K562 (cell line): ENCODE results near the gene ZNF692. TPM values are rescaled to one million over a fixed set of nuclear protein-coding genes. Genes with fewer than 3 reads are reported as not detected.

Experiments
- BCOR ChIP-seq: fragments of 450-650 bp; IDR thresholded peaks from 2 replicates; pipeline ENCODE4 v1.6.1; 2016
- BRCA1 ChIP-seq, 2 experiments: fragments of 450-650 bp in 1 of 2; sonication (generic) in 1 of 2; formaldehyde crosslinking in 1 of 2; IDR thresholded peaks; 2 replicates each; pipeline versions ENCODE4 v1.5.0 to v1.6.1; 2017 to 2020; ENCODE audit warnings: mild to moderate bottlenecking in 1 of 2, missing genetic modification reagents in 1 of 2
- CBX8 ChIP-seq: fragments of 200-600 bp; sonication (generic); IDR thresholded peaks from 2 replicates; pipeline ENCODE4 v1.6.1; 2012; ENCODE audit warnings: borderline replicate concordance, mixed run types, low read depth, mild to moderate bottlenecking, moderate library complexity, mixed read lengths, low read length, control low read depth, inconsistent platforms; ENCODE audit not compliant: poor library complexity, severe bottlenecking; ENCODE audit errors: extremely low read depth
- CREB5 ChIP-seq: fragments of 250-450 bp; sonication (Bioruptor Pico); IDR thresholded peaks from 2 replicates; pipeline ENCODE4 v1.5.0; 2020; ENCODE audit warnings: mild to moderate bottlenecking
- MECOM ChIP-seq: fragments of 250-450 bp; sonication (Bioruptor Pico); IDR thresholded peaks from 2 replicates; pipeline ENCODE4 v1.8.0; 2022; ENCODE audit warnings: inconsistent platforms
- MYNN ChIP-seq, 2 experiments: sonication (generic); formaldehyde crosslinking in 1 of 2; IDR thresholded peaks; 2 replicates each; pipeline versions ENCODE4 v1.5.0 to v1.6.1; 2016 to 2020; ENCODE audit warnings: antibody characterized with exemption in 1 of 2, missing genetic modification reagents in 1 of 2
- POLR2B ChIP-seq: fragments of 450-650 bp; IDR thresholded peaks from 2 replicates; pipeline ENCODE4 v1.6.1; 2018; ENCODE audit warnings: low read depth; ENCODE audit not compliant: partially characterized antibody
- PRPF4 ChIP-seq: fragments of 200-400 bp; formaldehyde crosslinking; IDR thresholded peaks from one replicate; pipeline ENCODE4 v1.6.1; 2017; ENCODE audit warnings: low read length, low read depth, mild to moderate bottlenecking; ENCODE audit not compliant: insufficient read depth, poor library complexity, severe bottlenecking
- PURB ChIP-seq: sonication (generic); formaldehyde crosslinking; IDR thresholded peaks from 2 replicates; pipeline ENCODE4 v1.9.0; 2021; ENCODE audit warnings: low read depth, mild to moderate bottlenecking, missing genetic modification reagents
- SMARCA4 ChIP-seq: fragments of 450-650 bp; IDR thresholded peaks from 2 replicates; pipeline ENCODE4 v1.6.1; 2016
- SUPT5H ChIP-seq: fragments of 450-650 bp; IDR thresholded peaks from 2 replicates; pipeline ENCODE4 v1.6.1; 2016
- THRAP3 ChIP-seq: fragments of 450-650 bp; IDR thresholded peaks from 2 replicates; pipeline ENCODE4 v1.6.1; 2016; ENCODE audit warnings: mild to moderate bottlenecking, inconsistent platforms, borderline replicate concordance
- ZBTB26 ChIP-seq: fragments of 450-650 bp; formaldehyde crosslinking; IDR thresholded peaks from 2 replicates; pipeline ENCODE4 v1.4.0; 2022; ENCODE audit warnings: missing genetic modification characterization
- ZNF224 ChIP-seq: sonication (generic); formaldehyde crosslinking; IDR thresholded peaks from 2 replicates; pipeline ENCODE4 v1.8.0; 2022; ENCODE audit warnings: mild to moderate bottlenecking, missing genetic modification reagents
- polyA plus RNA-seq, 8 experiments: library from polyadenylated mRNA; depleted of rRNA in 4 of 8; stranded (reverse) in 5 of 8; unstranded in 3 of 8; fragments of >200 nt; fragmentation: Nextera tagmentation in 2 of 8; fragmentation: Illumina TruSeq in 1 of 8; extraction: Ambion mirVana in 2 of 8; extraction: Trizol in 1 of 8; gene quantifications; 2 replicates each; pipeline versions ENCODE4 v1.2.1 to v1.2.3, GENCODE V29; 2011 to 2014; ENCODE audit warnings: inconsistent platforms in 1 of 8, missing spikeins in 1 of 8
- total RNA-seq, 7 experiments: library from RNA; depleted of rRNA in 6 of 7; stranded (reverse); fragments of >200 nt in 6 of 7; fragmentation: Illumina TruSeq in 2 of 7; extraction: Trizol in 2 of 7; gene quantifications; 2 replicates each; pipeline versions ENCODE4 v1.2.1 to v1.2.3, GENCODE V29; 2011 to 2021; ENCODE audit warnings: low replicate concordance in 1 of 7
- TF ChIP-seq, protein P1 (sequence below): sonication (generic); formaldehyde crosslinking; IDR thresholded peaks from 2 replicates; pipeline ENCODE4 v1.8.1; 2023; ENCODE audit warnings: missing genetic modification reagents, mild to moderate bottlenecking, borderline replicate concordance
- TF ChIP-seq, protein P2 (sequence below): fragments of 450-650 bp; IDR thresholded peaks from 2 replicates; pipeline ENCODE4 v1.6.1; 2016; ENCODE audit warnings: mild to moderate bottlenecking

ZNF692 gene
- total and polyA plus RNA-seq, 9 of the 15 experiments (the other 6 are each of a cell fraction or from before 2014, with no cell fraction given) = 8.4 to 143 (median 55.9) TPM

- TF ChIP-seq CREB5 (no peak), ZBTB26 (CRISPR knock-in tag) (0 out of 2 replicates have a peak, but pooled peaks have one; percentile 16), PURB (no peak), MECOM (CRISPR knock-in tag) (no peak), SMARCA4 (peak; percentile 30; the same call in 1 of the 2 replicates), THRAP3 (no peak), ZNF224 (CRISPR knock-in tag) (no peak), BCOR (no peak), CBX8 (no peak), PRPF4 (no peak), BRCA1 (IDR thresholded peaks at IDR 0.05) (no peak), BRCA1 (CRISPR knock-in tag; IDR thresholded peaks at IDR 0.05) (no peak), POLR2B (peak; percentile 95), MYNN (IDR thresholded peaks at IDR 0.05) (0 out of 2 replicates have a peak, but pooled peaks have one; percentile 22), MYNN (CRISPR knock-in tag; IDR thresholded peaks at IDR 0.05) (no peak), SUPT5H (peak; percentile 95)
- TF ChIP-seq, protein P1, sequence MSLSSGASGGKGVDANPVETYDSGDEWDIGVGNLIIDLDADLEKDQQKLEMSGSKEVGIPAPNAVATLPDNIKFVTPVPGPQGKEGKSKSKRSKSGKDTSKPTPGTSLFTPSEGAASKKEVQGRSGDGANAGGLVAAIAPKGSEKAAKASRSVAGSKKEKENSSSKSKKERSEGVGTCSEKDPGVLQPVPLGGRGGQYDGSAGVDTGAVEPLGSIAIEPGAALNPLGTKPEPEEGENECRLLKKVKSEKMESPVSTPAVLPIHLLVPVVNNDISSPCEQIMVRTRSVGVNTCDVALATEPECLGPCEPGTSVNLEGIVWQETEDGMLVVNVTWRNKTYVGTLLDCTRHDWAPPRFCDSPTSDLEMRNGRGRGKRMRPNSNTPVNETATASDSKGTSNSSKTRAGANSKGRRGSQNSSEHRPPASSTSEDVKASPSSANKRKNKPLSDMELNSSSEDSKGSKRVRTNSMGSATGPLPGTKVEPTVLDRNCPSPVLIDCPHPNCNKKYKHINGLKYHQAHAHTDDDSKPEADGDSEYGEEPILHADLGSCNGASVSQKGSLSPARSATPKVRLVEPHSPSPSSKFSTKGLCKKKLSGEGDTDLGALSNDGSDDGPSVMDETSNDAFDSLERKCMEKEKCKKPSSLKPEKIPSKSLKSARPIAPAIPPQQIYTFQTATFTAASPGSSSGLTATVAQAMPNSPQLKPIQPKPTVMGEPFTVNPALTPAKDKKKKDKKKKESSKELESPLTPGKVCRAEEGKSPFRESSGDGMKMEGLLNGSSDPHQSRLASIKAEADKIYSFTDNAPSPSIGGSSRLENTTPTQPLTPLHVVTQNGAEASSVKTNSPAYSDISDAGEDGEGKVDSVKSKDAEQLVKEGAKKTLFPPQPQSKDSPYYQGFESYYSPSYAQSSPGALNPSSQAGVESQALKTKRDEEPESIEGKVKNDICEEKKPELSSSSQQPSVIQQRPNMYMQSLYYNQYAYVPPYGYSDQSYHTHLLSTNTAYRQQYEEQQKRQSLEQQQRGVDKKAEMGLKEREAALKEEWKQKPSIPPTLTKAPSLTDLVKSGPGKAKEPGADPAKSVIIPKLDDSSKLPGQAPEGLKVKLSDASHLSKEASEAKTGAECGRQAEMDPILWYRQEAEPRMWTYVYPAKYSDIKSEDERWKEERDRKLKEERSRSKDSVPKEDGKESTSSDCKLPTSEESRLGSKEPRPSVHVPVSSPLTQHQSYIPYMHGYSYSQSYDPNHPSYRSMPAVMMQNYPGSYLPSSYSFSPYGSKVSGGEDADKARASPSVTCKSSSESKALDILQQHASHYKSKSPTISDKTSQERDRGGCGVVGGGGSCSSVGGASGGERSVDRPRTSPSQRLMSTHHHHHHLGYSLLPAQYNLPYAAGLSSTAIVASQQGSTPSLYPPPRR (CRISPR knock-in tag) = no peak
- TF ChIP-seq, protein P2, sequence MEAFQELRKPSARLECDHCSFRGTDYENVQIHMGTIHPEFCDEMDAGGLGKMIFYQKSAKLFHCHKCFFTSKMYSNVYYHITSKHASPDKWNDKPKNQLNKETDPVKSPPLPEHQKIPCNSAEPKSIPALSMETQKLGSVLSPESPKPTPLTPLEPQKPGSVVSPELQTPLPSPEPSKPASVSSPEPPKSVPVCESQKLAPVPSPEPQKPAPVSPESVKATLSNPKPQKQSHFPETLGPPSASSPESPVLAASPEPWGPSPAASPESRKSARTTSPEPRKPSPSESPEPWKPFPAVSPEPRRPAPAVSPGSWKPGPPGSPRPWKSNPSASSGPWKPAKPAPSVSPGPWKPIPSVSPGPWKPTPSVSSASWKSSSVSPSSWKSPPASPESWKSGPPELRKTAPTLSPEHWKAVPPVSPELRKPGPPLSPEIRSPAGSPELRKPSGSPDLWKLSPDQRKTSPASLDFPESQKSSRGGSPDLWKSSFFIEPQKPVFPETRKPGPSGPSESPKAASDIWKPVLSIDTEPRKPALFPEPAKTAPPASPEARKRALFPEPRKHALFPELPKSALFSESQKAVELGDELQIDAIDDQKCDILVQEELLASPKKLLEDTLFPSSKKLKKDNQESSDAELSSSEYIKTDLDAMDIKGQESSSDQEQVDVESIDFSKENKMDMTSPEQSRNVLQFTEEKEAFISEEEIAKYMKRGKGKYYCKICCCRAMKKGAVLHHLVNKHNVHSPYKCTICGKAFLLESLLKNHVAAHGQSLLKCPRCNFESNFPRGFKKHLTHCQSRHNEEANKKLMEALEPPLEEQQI = 0 out of 2 replicates have a peak, but pooled peaks have one; percentile 19
Measured at GRCh38 chr1:248858891-248859889, at the start of gene ZNF692 (continued).
